ENCODE measurements around the gene AKAP12.

The AKAP12 gene

DNA sequence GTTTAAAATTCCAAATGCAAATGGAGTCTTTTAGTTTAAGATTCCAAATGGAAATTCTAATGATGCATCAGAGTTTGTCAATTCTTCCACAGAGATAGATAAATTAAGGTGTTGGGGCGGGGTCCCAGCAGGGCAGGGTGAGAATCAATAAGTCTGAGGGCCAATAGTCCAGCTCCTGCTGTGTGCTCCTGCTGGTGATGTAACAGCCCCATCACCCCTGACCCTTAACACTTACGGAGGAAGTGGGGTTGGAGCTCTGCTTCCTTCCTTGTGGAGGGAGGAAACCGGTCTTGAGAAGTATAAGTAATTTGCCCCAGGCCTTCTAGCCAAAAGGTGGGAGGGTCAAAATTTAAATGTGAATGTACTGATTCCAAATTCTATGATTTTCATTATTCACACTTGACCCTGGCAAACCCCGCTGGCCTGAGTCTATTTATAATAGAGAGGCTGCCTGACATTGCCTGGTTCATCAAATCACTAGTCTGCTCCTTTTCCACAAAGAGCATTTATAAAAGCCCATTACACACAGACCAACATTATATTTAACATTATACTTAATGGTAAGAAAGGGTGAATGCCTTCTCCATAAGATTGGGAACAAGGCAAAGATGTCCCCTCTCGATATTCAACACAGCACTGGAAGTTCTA is 134.4 kb downstream of the AKAP12 start:
- Histone ChIP-seq H3K27me3 (replicated peaks; ENCODE audit: insufficient read depth, low read length) (no peaks in the 10 kb centered on the region), H3K9ac (ENCODE audit: low read length) (no peak overlapping the region), H3K4me1 (ENCODE audit: low read length) (0 out of 2 replicates have a peak, but pooled peaks cover 3% of the 10 kb centered on the region), H2AFZ (ENCODE audit: low read length) (no peak overlapping the region), H4K20me1 (ENCODE audit: insufficient read depth, low read length) (no peaks in the 10 kb centered on the region), H3K9me3 (replicated peaks; ENCODE audit: insufficient read depth, low read length) (no peaks in the 10 kb centered on the region), H3K4me3 (ENCODE audit: low read length) (no peak overlapping the region), H3K9me2 (replicated peaks; ENCODE audit: insufficient read depth, low read length) (no peaks in the 10 kb centered on the region), H3K79me2 (ENCODE audit: low read length) (peaks cover 57% of the 10 kb centered on the region), H3K27ac (ENCODE audit: low read length) (no peak overlapping the region), H3F3A (ENCODE audit: insufficient read depth, low read length) (no peaks in the 10 kb centered on the region), H3K4me2 (ENCODE audit: low read depth, low read length) (no peak overlapping the region), H3K36me3 (replicated peaks; ENCODE audit: insufficient read depth, low read length) (no peaks in the 10 kb centered on the region)
- TF ChIP-seq, protein P1, sequence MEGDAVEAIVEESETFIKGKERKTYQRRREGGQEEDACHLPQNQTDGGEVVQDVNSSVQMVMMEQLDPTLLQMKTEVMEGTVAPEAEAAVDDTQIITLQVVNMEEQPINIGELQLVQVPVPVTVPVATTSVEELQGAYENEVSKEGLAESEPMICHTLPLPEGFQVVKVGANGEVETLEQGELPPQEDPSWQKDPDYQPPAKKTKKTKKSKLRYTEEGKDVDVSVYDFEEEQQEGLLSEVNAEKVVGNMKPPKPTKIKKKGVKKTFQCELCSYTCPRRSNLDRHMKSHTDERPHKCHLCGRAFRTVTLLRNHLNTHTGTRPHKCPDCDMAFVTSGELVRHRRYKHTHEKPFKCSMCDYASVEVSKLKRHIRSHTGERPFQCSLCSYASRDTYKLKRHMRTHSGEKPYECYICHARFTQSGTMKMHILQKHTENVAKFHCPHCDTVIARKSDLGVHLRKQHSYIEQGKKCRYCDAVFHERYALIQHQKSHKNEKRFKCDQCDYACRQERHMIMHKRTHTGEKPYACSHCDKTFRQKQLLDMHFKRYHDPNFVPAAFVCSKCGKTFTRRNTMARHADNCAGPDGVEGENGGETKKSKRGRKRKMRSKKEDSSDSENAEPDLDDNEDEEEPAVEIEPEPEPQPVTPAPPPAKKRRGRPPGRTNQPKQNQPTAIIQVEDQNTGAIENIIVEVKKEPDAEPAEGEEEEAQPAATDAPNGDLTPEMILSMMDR (IDR thresholded peaks at IDR 0.05; ENCODE audit: low read length), result no peak
- TF ChIP-seq EZH2phosphoT487 (IDR thresholded peaks at IDR 0.05; ENCODE audit: low read length) (no peak), EZH2 (optimal IDR thresholded peaks at IDR 0.05; ENCODE audit: low read depth, low read length) (no peak)
- no peak for DNase-seq

DNA sequence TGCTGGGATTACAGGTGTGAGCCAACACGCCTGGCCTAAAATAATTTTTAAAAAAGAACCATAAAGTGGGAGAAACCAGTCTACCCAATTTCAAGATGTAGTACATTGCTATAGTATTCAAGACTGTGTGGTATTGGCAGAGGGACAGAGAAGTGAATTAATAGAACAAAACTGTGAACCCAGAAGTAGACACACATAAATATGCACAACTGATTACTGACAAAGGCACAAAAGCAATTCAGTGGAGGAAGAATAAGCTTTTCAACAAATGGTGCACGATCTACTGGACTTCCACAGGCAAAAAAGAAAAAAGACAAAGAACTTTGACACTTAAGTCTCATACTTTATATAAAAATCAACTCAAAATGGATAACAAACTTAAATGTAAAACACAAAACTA is 136.1 kb downstream of the AKAP12 start:
- peaks cover 71% of the 10 kb centered on the region for H3K79me2 ChIP-seq (ENCODE audit: low read length)
- no peak overlapping the region for H3K4me3 ChIP-seq (ENCODE audit: low read length)
- no peaks in the 10 kb centered on the region for H3K9me2 ChIP-seq (replicated peaks; ENCODE audit: insufficient read depth, low read length)
- H4K20me1 ChIP-seq (ENCODE audit: insufficient read depth, low read length), result no peaks in the 10 kb centered on the region
- TF ChIP-seq, protein P1 (IDR thresholded peaks at IDR 0.05; ENCODE audit: low read length), result no peak
- TF ChIP-seq EZH2phosphoT487 (IDR thresholded peaks at IDR 0.05; ENCODE audit: low read length) (no peak), EZH2 (optimal IDR thresholded peaks at IDR 0.05; ENCODE audit: low read depth, low read length) (no peak)
- H3K27ac ChIP-seq (ENCODE audit: low read length), result no peak overlapping the region
- no peaks in the 10 kb centered on the region for H3K9me3 ChIP-seq (replicated peaks; ENCODE audit: insufficient read depth, low read length)
- DNase-seq, result no peak
- H3K27me3 ChIP-seq (replicated peaks; ENCODE audit: insufficient read depth, low read length), result no peaks in the 10 kb centered on the region
- no peaks in the 10 kb centered on the region for H3K36me3 ChIP-seq (replicated peaks; ENCODE audit: insufficient read depth, low read length)
- H3K4me2 ChIP-seq (ENCODE audit: low read depth, low read length), result no peak overlapping the region
- H2AFZ ChIP-seq (ENCODE audit: low read length), result no peak overlapping the region
- H3K9ac ChIP-seq (ENCODE audit: low read length), result no peak overlapping the region
- H3F3A ChIP-seq (ENCODE audit: insufficient read depth, low read length), result peaks cover 7% of the 10 kb centered on the region
- H3K4me1 ChIP-seq (ENCODE audit: low read length), result 0 out of 2 replicates have a peak, but pooled peaks cover 3% of the 10 kb centered on the region

DNA sequence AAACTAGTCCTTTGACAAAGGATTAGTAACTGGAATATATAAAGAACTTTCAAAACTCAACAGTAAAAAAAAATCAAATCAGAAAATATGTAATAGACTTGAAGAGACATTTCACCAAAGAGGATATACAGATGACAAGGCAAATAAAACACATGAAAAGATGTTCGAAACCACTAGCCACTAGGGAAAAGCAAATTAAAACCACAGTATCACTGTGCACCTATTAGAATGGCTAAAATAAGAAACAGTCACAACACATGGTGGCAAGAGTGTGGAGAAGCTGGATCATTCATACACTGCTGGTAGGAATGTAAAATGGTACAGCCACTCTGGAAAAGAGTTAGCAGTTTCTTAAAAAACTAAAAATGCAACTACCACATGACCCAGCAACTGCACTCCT is 136.7 kb downstream of the AKAP12 start:
- no peaks in the 10 kb centered on the region for H3K9me2 ChIP-seq (replicated peaks; ENCODE audit: insufficient read depth, low read length)
- H3K79me2 ChIP-seq (ENCODE audit: low read length), result peaks cover 73% of the 10 kb centered on the region
- H2AFZ ChIP-seq (ENCODE audit: low read length), result no peak overlapping the region
- peak; percentile 24 for DNase-seq
- no peaks in the 10 kb centered on the region for H3K27me3 ChIP-seq (replicated peaks; ENCODE audit: insufficient read depth, low read length)
- 0 out of 2 replicates have a peak overlapping the region, but pooled peaks have one; percentile 18 for H3K4me2 ChIP-seq (ENCODE audit: low read depth, low read length)
- H3K27ac ChIP-seq (ENCODE audit: low read length), result no peak overlapping the region
- H3F3A ChIP-seq (ENCODE audit: insufficient read depth, low read length), result peaks cover 7% of the 10 kb centered on the region
- H3K4me1 ChIP-seq (ENCODE audit: low read length), result 0 out of 2 replicates have a peak, but pooled peaks cover 3% of the 10 kb centered on the region
- H4K20me1 ChIP-seq (ENCODE audit: insufficient read depth, low read length), result no peaks in the 10 kb centered on the region
- TF ChIP-seq, protein P1 (IDR thresholded peaks at IDR 0.05; ENCODE audit: low read length), result no peak
- no peak for TF ChIP-seq EZH2phosphoT487 (IDR thresholded peaks at IDR 0.05; ENCODE audit: low read length)
- no peak for TF ChIP-seq EZH2 (optimal IDR thresholded peaks at IDR 0.05; ENCODE audit: low read depth, low read length)
- H3K4me3 ChIP-seq (ENCODE audit: low read length), result no peak overlapping the region
- no peak overlapping the region for H3K9ac ChIP-seq (ENCODE audit: low read length)
- H3K36me3 ChIP-seq (replicated peaks; ENCODE audit: insufficient read depth, low read length), result no peaks in the 10 kb centered on the region
- no peaks in the 10 kb centered on the region for H3K9me3 ChIP-seq (replicated peaks; ENCODE audit: insufficient read depth, low read length)

Measured in MM.1S (cell line).